ENCODE measurements around the gene SP3. TPM values are rescaled to one million over a fixed set of nuclear protein-coding genes. Genes with fewer than 3 reads are reported as not detected.
A peak's percentile ranks its signal among the peaks of the same experiment; 100 is the strongest.

SP3 gene
- polyA plus RNA-seq, 3 donors = 44.8 to 66.2 (median 54.2) TPM

DNA sequence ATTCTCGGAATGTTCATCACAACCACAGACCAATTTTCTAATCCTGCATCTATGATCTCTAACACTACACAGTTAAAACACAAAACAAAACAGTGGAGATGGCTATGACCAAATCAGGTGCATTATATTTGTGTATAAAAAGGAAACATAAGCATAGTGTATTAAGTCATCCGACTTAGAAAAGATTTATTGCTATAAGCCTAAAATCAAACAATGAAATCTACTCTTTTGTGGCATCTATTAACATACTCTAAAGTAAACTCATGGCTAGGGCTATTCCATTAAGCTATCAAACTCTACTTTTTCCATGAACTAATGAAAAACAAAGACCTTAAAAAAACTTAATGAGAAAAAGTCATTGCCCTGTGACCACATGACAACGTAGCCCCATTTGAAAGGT is 8.7 kb downstream of the SP3 start:
- H3K36me3 ChIP-seq (replicated peaks in 1 of 2; ENCODE audit: control insufficient read depth in 1 of 2, insufficient read depth in 2 of 2, low read length in 2 of 2) = peaks cover 43 to 64% of the 10 kb centered on the region in 2 donors
- Mint-ChIP-seq H3K27me3 (ENCODE audit: low read depth in 3 of 3) (no peaks in the 10 kb centered on the region), H3K4me3 (no peak overlapping the region), H3K4me1 (peaks cover 85% of the 10 kb centered on the region), H3K27ac (peak overlapping the region in 1 of 7 donors; percentile 69), H3K9me3 (peaks cover 0 to 4% (median 0%) of the 10 kb centered on the region in 7 donors), H3K36me3 (peaks cover 66 to 79% of the 10 kb centered on the region in 2 donors)
- 100% methylated on average over 1 of the region's 3 CpGs for WGBS (ENCODE audit: insufficient coverage)
- TF ChIP-seq, protein P1, sequence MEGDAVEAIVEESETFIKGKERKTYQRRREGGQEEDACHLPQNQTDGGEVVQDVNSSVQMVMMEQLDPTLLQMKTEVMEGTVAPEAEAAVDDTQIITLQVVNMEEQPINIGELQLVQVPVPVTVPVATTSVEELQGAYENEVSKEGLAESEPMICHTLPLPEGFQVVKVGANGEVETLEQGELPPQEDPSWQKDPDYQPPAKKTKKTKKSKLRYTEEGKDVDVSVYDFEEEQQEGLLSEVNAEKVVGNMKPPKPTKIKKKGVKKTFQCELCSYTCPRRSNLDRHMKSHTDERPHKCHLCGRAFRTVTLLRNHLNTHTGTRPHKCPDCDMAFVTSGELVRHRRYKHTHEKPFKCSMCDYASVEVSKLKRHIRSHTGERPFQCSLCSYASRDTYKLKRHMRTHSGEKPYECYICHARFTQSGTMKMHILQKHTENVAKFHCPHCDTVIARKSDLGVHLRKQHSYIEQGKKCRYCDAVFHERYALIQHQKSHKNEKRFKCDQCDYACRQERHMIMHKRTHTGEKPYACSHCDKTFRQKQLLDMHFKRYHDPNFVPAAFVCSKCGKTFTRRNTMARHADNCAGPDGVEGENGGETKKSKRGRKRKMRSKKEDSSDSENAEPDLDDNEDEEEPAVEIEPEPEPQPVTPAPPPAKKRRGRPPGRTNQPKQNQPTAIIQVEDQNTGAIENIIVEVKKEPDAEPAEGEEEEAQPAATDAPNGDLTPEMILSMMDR (IDR thresholded peaks at IDR 0.05) = no peak
- no peak overlapping the region for H2AFZ ChIP-seq (ENCODE audit: insufficient read depth, low read depth, low read length, poor library complexity, severe bottlenecking)
- peaks cover 100% of the 10 kb centered on the region for H3K79me2 ChIP-seq (ENCODE audit: insufficient read depth, low read length)
- H4K20me1 ChIP-seq (ENCODE audit: insufficient read depth, low read length) = peaks cover 100% of the 10 kb centered on the region
- intact Hi-C loops (cut with micrococcal nuclease) = no loop called here
- H3K4me2 ChIP-seq (replicated peaks; ENCODE audit: extremely low read depth, low read length, poor library complexity, severe bottlenecking) = no peak overlapping the region
- no peak for DNase-seq
- H3K27ac ChIP-seq (ENCODE audit: low read depth in 1 of 2, low read length in 2 of 2) = peak overlapping the region in 1 of 2 donors; percentile 56
- H3K9ac ChIP-seq (ENCODE audit: insufficient read depth, low read length, poor library complexity, severe bottlenecking) = no peak overlapping the region
- H3K4me1 ChIP-seq (ENCODE audit: control insufficient read depth in 1 of 2, insufficient read depth in 2 of 2, low read length in 2 of 2) = peaks cover 53 to 88% of the 10 kb centered on the region in 2 donors
- H3K4me3 ChIP-seq (replicated peaks in 1 of 3; ENCODE audit: low read depth in 2 of 3, low read length in 3 of 3) = no peak overlapping the region
- H3K27me3 ChIP-seq (ENCODE audit: control insufficient read depth in 2 of 2, insufficient read depth in 2 of 2, low read length in 2 of 2) = no peaks in the 10 kb centered on the region
- H3K9me3 ChIP-seq (replicated peaks in 1 of 2; ENCODE audit: control insufficient read depth in 1 of 2, insufficient read depth in 1 of 2, low read length in 2 of 2) = no peaks in the 10 kb centered on the region

DNA sequence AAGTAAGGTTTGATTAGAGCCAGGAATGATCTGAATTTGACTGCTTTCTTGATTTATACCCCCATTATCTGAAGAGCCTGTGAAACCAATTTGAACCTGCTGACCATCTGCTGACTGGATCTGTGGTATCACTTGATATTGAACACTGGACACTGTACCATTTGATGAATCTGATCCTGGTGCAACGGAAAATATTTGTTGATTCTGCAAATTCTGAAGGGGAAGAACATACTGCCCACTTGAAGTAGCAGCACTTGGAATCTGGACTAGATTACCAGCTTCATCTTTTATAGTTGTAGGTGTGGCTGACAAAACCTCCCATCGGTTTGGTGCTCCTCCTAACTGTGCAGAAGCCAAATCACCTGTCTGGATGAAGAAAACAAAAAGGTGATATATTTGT is 9.3 kb downstream of the SP3 start:
- H3K27ac Mint-ChIP-seq = peak overlapping the region in 4 of 7 donors; percentile 26 to 72 (median 58)
- H3K36me3 ChIP-seq (replicated peaks in 1 of 2; ENCODE audit: control insufficient read depth in 1 of 2, insufficient read depth in 2 of 2, low read length in 2 of 2) = peaks cover 40 to 59% of the 10 kb centered on the region in 2 donors
- H2AFZ ChIP-seq (ENCODE audit: insufficient read depth, low read depth, low read length, poor library complexity, severe bottlenecking) = no peak overlapping the region
- intact Hi-C loops (cut with micrococcal nuclease) = no loop called here
- H3K27ac ChIP-seq (ENCODE audit: low read depth in 1 of 2, low read length in 2 of 2) = peak overlapping the region in 1 of 2 donors; percentile 56
- peaks cover 100% of the 10 kb centered on the region for H4K20me1 ChIP-seq (ENCODE audit: insufficient read depth, low read length)
- H3K9me3 ChIP-seq (replicated peaks in 1 of 2; ENCODE audit: control insufficient read depth in 1 of 2, insufficient read depth in 1 of 2, low read length in 2 of 2) = no peaks in the 10 kb centered on the region
- H3K4me3 Mint-ChIP-seq = no peak overlapping the region
- H3K27me3 ChIP-seq (ENCODE audit: control insufficient read depth in 2 of 2, insufficient read depth in 2 of 2, low read length in 2 of 2) = no peaks in the 10 kb centered on the region
- no peak overlapping the region for H3K4me3 ChIP-seq (replicated peaks in 1 of 3; ENCODE audit: low read depth in 2 of 3, low read length in 3 of 3)
- H3K79me2 ChIP-seq (ENCODE audit: insufficient read depth, low read length) = peaks cover 100% of the 10 kb centered on the region
- DNase-seq = no peak
- WGBS (ENCODE audit: insufficient coverage) = no CpG with 5 or more reads among the region's 2 CpGs
- TF ChIP-seq, protein P1 (IDR thresholded peaks at IDR 0.05) = no peak
- H3K9me3 Mint-ChIP-seq = no peaks in the 10 kb centered on the region
- H3K4me1 Mint-ChIP-seq = peaks cover 80% of the 10 kb centered on the region
- H3K9ac ChIP-seq (ENCODE audit: insufficient read depth, low read length, poor library complexity, severe bottlenecking) = no peak overlapping the region
- peaks cover 47 to 87% of the 10 kb centered on the region in 2 donors for H3K4me1 ChIP-seq (ENCODE audit: control insufficient read depth in 1 of 2, insufficient read depth in 2 of 2, low read length in 2 of 2)
- H3K4me2 ChIP-seq (replicated peaks; ENCODE audit: extremely low read depth, low read length, poor library complexity, severe bottlenecking) = no peak overlapping the region
- peaks cover 64 to 80% of the 10 kb centered on the region in 2 donors for H3K36me3 Mint-ChIP-seq
- no peaks in the 10 kb centered on the region for H3K27me3 Mint-ChIP-seq (ENCODE audit: low read depth in 3 of 3)

Data from CD14-positive monocyte (primary cell).